ENCODE data around the gene HES2. TPM values are rescaled to one million over a fixed set of nuclear protein-coding genes. Genes with fewer than 3 reads are reported as not detected.

HES2 gene
- total and polyA plus RNA-seq, 4 donors: 0.10 TPM; not detected in 3

DNA sequence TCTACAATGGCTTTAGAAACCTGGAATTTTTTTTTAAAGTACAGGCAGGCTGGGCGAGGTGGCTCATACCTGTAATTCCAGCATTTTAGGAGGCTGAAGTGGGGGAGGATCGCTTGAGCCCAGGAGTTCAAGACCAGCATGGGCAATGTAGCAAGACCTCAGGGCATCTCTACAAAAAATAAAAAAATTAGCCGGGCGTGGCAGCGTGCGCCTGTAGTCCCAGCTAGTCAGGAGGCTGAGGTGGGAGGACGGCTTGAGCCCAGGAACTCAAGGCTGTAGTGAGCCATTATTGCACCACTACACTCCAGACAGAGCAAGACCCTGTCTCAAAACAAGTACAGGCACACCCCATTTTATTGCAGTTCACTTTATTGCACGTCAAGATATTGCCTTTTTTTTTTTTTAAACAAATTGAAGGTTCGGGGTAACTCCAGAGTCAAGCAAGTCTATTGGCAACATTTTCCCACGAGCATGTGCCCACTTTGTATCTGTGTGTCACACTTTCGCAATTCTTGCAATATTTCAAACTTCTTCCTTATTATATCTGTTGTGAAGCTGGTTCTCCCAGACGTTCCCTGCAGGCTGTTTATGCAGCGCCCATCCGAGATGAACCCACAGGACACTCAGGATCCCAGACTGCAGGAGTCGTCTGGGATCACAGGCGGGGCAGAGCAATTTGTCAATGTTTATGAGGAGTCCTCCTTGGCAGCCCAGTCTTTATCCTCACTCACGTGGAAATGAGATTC is 4.7 kb downstream of the HES2 start:
- H3K9ac ChIP-seq (ENCODE audit: low read depth in 1 of 2, low read length in 2 of 2): no peak overlapping the region
- H3K4me1 ChIP-seq (ENCODE audit: control insufficient read depth in 4 of 4, insufficient read depth in 4 of 4, low read length in 3 of 4): peaks cover 20 to 28% (median 26%) of the 10 kb centered on the region in 4 donors
- no peak overlapping the region for H3K27ac ChIP-seq (ENCODE audit: low read depth in 1 of 2, low read length in 2 of 2)
- no peaks in the 10 kb centered on the region for H3K9me3 ChIP-seq (ENCODE audit: control insufficient read depth in 4 of 4, low read length in 3 of 4)
- H3K4me3 ChIP-seq (ENCODE audit: low read depth in 1 of 3, low read length in 3 of 3): no peak overlapping the region
- 64% methylated on average over 17 of the region's 17 CpGs for WGBS
- no peak for DNase-seq (ENCODE audit: low spot score)
- H3K36me3 ChIP-seq (ENCODE audit: control insufficient read depth in 4 of 4, insufficient read depth in 3 of 4, low read depth in 1 of 4, low read length in 3 of 4): no peaks in the 10 kb centered on the region
- TF ChIP-seq, protein P1, sequence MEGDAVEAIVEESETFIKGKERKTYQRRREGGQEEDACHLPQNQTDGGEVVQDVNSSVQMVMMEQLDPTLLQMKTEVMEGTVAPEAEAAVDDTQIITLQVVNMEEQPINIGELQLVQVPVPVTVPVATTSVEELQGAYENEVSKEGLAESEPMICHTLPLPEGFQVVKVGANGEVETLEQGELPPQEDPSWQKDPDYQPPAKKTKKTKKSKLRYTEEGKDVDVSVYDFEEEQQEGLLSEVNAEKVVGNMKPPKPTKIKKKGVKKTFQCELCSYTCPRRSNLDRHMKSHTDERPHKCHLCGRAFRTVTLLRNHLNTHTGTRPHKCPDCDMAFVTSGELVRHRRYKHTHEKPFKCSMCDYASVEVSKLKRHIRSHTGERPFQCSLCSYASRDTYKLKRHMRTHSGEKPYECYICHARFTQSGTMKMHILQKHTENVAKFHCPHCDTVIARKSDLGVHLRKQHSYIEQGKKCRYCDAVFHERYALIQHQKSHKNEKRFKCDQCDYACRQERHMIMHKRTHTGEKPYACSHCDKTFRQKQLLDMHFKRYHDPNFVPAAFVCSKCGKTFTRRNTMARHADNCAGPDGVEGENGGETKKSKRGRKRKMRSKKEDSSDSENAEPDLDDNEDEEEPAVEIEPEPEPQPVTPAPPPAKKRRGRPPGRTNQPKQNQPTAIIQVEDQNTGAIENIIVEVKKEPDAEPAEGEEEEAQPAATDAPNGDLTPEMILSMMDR (IDR thresholded peaks at IDR 0.05; ENCODE audit: low read depth, low read length, missing input control): no peak
- TF ChIP-seq YY1 (IDR thresholded peaks at IDR 0.05): no peak
- TF ChIP-seq SP1 (IDR thresholded peaks at IDR 0.05): no peak
- no peak for TF ChIP-seq HNF4G (IDR thresholded peaks at IDR 0.05)
- no peak for TF ChIP-seq HNF4A (conservative IDR thresholded peaks at IDR 0.05)
- no peak for TF ChIP-seq RAD21 (IDR thresholded peaks at IDR 0.05)
- no peak for TF ChIP-seq NR2F2 (IDR thresholded peaks at IDR 0.05)
- TF ChIP-seq, protein P2, sequence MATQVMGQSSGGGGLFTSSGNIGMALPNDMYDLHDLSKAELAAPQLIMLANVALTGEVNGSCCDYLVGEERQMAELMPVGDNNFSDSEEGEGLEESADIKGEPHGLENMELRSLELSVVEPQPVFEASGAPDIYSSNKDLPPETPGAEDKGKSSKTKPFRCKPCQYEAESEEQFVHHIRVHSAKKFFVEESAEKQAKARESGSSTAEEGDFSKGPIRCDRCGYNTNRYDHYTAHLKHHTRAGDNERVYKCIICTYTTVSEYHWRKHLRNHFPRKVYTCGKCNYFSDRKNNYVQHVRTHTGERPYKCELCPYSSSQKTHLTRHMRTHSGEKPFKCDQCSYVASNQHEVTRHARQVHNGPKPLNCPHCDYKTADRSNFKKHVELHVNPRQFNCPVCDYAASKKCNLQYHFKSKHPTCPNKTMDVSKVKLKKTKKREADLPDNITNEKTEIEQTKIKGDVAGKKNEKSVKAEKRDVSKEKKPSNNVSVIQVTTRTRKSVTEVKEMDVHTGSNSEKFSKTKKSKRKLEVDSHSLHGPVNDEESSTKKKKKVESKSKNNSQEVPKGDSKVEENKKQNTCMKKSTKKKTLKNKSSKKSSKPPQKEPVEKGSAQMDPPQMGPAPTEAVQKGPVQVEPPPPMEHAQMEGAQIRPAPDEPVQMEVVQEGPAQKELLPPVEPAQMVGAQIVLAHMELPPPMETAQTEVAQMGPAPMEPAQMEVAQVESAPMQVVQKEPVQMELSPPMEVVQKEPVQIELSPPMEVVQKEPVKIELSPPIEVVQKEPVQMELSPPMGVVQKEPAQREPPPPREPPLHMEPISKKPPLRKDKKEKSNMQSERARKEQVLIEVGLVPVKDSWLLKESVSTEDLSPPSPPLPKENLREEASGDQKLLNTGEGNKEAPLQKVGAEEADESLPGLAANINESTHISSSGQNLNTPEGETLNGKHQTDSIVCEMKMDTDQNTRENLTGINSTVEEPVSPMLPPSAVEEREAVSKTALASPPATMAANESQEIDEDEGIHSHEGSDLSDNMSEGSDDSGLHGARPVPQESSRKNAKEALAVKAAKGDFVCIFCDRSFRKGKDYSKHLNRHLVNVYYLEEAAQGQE (IDR thresholded peaks at IDR 0.05): no peak
- no peak for TF ChIP-seq RXRA (IDR thresholded peaks at IDR 0.05)
- H3K27me3 ChIP-seq (ENCODE audit: control insufficient read depth in 4 of 4, insufficient read depth in 4 of 4, low read length in 3 of 4): peaks cover 0 to under 1% (median 0%) of the 10 kb centered on the region in 4 donors

GRCh38 chr1:6414443-6414844 is 5.3 kb downstream of the HES2 start:
- Histone ChIP-seq H3K27ac (ENCODE audit: low read depth in 1 of 2, low read length in 2 of 2) (no peak overlapping the region), H3K27me3 (ENCODE audit: control insufficient read depth in 4 of 4, insufficient read depth in 4 of 4, low read length in 3 of 4) (no peaks in the 10 kb centered on the region), H3K36me3 (ENCODE audit: control insufficient read depth in 4 of 4, insufficient read depth in 3 of 4, low read depth in 1 of 4, low read length in 3 of 4) (no peaks in the 10 kb centered on the region), H3K4me3 (ENCODE audit: low read depth in 1 of 3, low read length in 3 of 3) (no peak overlapping the region), H3K9me3 (ENCODE audit: control insufficient read depth in 4 of 4, low read length in 3 of 4) (no peaks in the 10 kb centered on the region), H3K4me1 (ENCODE audit: control insufficient read depth in 4 of 4, insufficient read depth in 4 of 4, low read length in 3 of 4) (peaks cover 15 to 26% (median 24%) of the 10 kb centered on the region in 4 donors), H3K9ac (ENCODE audit: low read depth in 1 of 2, low read length in 2 of 2) (peak overlapping the region in 1 of 2 donors; percentile 17)
- TF ChIP-seq JUND (IDR thresholded peaks at IDR 0.05) (no peak), GABPA (IDR thresholded peaks at IDR 0.05 in 1 of 2, conservative IDR thresholded peaks at IDR 0.05 in 1 of 2) (no peak), RAD21 (IDR thresholded peaks at IDR 0.05) (no peak), HNF4G (IDR thresholded peaks at IDR 0.05) (no peak), ATF3 (IDR thresholded peaks at IDR 0.05) (no peak), ZBTB33 (IDR thresholded peaks at IDR 0.05) (no peak), NR2F2 (IDR thresholded peaks at IDR 0.05) (no peak), FOXA2 (IDR thresholded peaks at IDR 0.05) (no peak)
- TF ChIP-seq, protein P2 (IDR thresholded peaks at IDR 0.05): no peak
- 10% methylated on average over 15 of the region's 15 CpGs for WGBS
- no peak for DNase-seq (ENCODE audit: low spot score)

All from liver (tissue), 9 donors.